GM23338 (cell line): ENCODE data around the gene BAG3. TPM values are rescaled to one million over a fixed set of nuclear protein-coding genes. Genes with fewer than 3 reads are reported as not detected.

Experiments used
- ATAC-seq: fragments of 200-7000 bp; cut with Tn5 transposase; 3 replicates; pipeline ENCODE4 v1.9.1; 2020
- DNase-seq: peaks from one replicate; pipeline ENCODE4 v3.0.0-alpha.2; 2015; ENCODE audit warnings: low spot score
- H2AFZ ChIP-seq: fragments of 200-600 bp; sonication (generic); 2 replicates; pipeline ENCODE4 v1.8.0; 2016; ENCODE audit warnings: antibody characterized with exemption, mild to moderate bottlenecking, moderate library complexity
- H3F3A ChIP-seq: fragments of 200-600 bp; sonication (generic); replicated peaks from 2 replicates; pipeline ENCODE4 v1.8.0; 2017; ENCODE audit warnings: antibody characterized with exemption, mixed run types, low read depth
- H3K27ac ChIP-seq: fragments of 200-600 bp; sonication (generic); 2 replicates; pipeline ENCODE4 v1.6.1; 2016; ENCODE audit warnings: low read depth
- H3K27me3 ChIP-seq: fragments of 200-600 bp; sonication (generic); 2 replicates; pipeline ENCODE4 v1.8.0; 2016; ENCODE audit warnings: mild to moderate bottlenecking, mixed run types, moderate library complexity; ENCODE audit not compliant: insufficient read depth
- H3K36me3 ChIP-seq: fragments of 200-600 bp; sonication (generic); 2 replicates; pipeline ENCODE4 v1.8.0; 2016; ENCODE audit warnings: mild to moderate bottlenecking; ENCODE audit not compliant: insufficient read depth
- H3K4me1 ChIP-seq: fragments of 200-600 bp; sonication (generic); 2 replicates; pipeline ENCODE4 v1.8.0; 2016; ENCODE audit warnings: mild to moderate bottlenecking, moderate library complexity; ENCODE audit not compliant: insufficient read depth
- H3K4me2 ChIP-seq: fragments of 200-600 bp; sonication (generic); 2 replicates; pipeline ENCODE4 v1.7.1; 2017; ENCODE audit warnings: mixed run types
- H3K4me3 ChIP-seq: fragments of 200-600 bp; sonication (generic); 2 replicates; pipeline ENCODE4 v1.6.1; 2016; ENCODE audit warnings: mixed run types
- H3K79me2 ChIP-seq: fragments of 200-600 bp; sonication (generic); replicated peaks from 2 replicates; pipeline ENCODE4 v1.8.0; 2017; ENCODE audit warnings: mild to moderate bottlenecking; ENCODE audit not compliant: insufficient read depth
- H3K9me2 ChIP-seq: fragments of 200-600 bp; sonication (generic); 2 replicates; pipeline ENCODE4 v1.8.0; 2017; ENCODE audit not compliant: insufficient read depth
- H4K20me1 ChIP-seq: fragments of 200-600 bp; sonication (generic); replicated peaks from 2 replicates; pipeline ENCODE4 v1.8.0; 2017; ENCODE audit warnings: mild to moderate bottlenecking; ENCODE audit not compliant: insufficient read depth
- H3K27ac Mint-ChIP-seq: 2 replicates; pipeline ENCODE4 v1.8.0; 2020; ENCODE audit warnings: inconsistent platforms, mild to moderate bottlenecking, moderate library complexity, mixed read lengths
- H3K27me3 Mint-ChIP-seq: 3 replicates; pipeline ENCODE4 v1.8.0; 2022; ENCODE audit warnings: low read depth, mild to moderate bottlenecking, moderate library complexity, mixed read lengths, inconsistent platforms; ENCODE audit not compliant: insufficient read depth, poor library complexity
- H3K36me3 Mint-ChIP-seq: 3 replicates; pipeline ENCODE4 v1.8.0; 2021; ENCODE audit warnings: low read depth, mild to moderate bottlenecking, inconsistent platforms, moderate library complexity, mixed read lengths
- H3K4me1 Mint-ChIP-seq: 3 replicates; pipeline ENCODE4 v1.8.0; 2020; ENCODE audit warnings: mild to moderate bottlenecking, inconsistent platforms, mixed read lengths
- H3K4me3 Mint-ChIP-seq: 3 replicates; pipeline ENCODE4 v1.8.0; 2021; ENCODE audit warnings: moderate library complexity, mild to moderate bottlenecking, inconsistent platforms, mixed read lengths
- H3K9me3 Mint-ChIP-seq: 3 replicates; pipeline ENCODE4 v1.8.0; 2020; ENCODE audit warnings: moderate library complexity, mild to moderate bottlenecking, inconsistent platforms, mixed read lengths
- CTCF ChIP-seq, 2 experiments: fragments of 200-600 bp in 1 of 2; sonication (generic) in 1 of 2; conservative IDR thresholded peaks; 2 replicates each; pipeline versions ENCODE4 v1.5.1 to v1.6.1; 2016 to 2017; ENCODE audit warnings: antibody characterized with exemption in 2 of 2, low read depth in 2 of 2, mild to moderate bottlenecking in 2 of 2, moderate library complexity in 1 of 2
- EZH2 ChIP-seq: fragments of 200-600 bp; sonication (generic); IDR thresholded peaks from one replicate; pipeline ENCODE4 v1.8.0; 2017; ENCODE audit warnings: antibody characterized with exemption, mild to moderate bottlenecking, low read depth; ENCODE audit not compliant: unreplicated experiment
- ZNF114 ChIP-seq: fragments of 250-450 bp; sonication (Bioruptor Pico); IDR thresholded peaks from 2 replicates; pipeline ENCODE4 v1.5.0; 2020; ENCODE audit warnings: mild to moderate bottlenecking, moderate library complexity
- polyA plus RNA-seq: library from polyadenylated mRNA; unstranded; fragments of >200 nt; fragmentation: Nextera tagmentation; extraction: Ambion mirVana; gene quantifications from 2 replicates; pipeline ENCODE4 v1.2.1, GENCODE V29; 2016
- total RNA-seq: library from RNA; depleted of rRNA; stranded (reverse); fragments of >200 nt; shearing (Covaris generic); gene quantifications from 2 replicates; pipeline ENCODE4 v1.2.3, GENCODE V29; 2014
- TF ChIP-seq, protein P1 (sequence below): fragments of 250-450 bp; sonication (Bioruptor Pico); IDR thresholded peaks from 2 replicates; pipeline ENCODE4 v1.5.0; 2020; ENCODE audit warnings: mild to moderate bottlenecking, moderate library complexity

The BAG3 gene
- total and polyA plus RNA-seq, 2 experiments from 2014 or later, result 8.2 to 8.4 TPM

DNA sequence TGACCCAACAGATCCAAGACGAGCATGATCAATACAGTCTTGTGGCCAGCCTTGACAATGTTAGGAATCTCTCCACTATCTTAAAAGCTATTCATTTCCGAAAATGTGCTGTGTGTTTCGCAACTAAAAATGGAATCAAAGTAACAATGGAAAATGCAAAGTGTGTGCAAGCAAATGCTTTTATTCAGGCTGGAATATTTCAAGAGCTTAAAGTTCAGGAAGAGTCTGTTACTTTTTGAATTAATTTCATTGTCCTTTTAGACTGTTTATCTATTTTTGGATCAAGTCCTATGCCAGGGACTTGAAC, 30.1 kb upstream of the BAG3 start:
- no peaks in the 10 kb centered on the region for H3K27me3 ChIP-seq
- H3K4me1 ChIP-seq, result no peaks in the 10 kb centered on the region; the same call in 1 of the 2 replicates
- no peaks in the 10 kb centered on the region for H4K20me1 ChIP-seq
- H3K9me2 ChIP-seq, result no peaks in the 10 kb centered on the region
- Mint-ChIP-seq H3K4me1 (peaks cover 13% of the 10 kb centered on the region), H3K27ac (no peak overlapping the region), H3K36me3 (no peaks in the 10 kb centered on the region), H3K9me3 (no peaks in the 10 kb centered on the region), H3K4me3 (no peak overlapping the region), H3K27me3 (no peaks in the 10 kb centered on the region)
- H3F3A ChIP-seq, result no peaks in the 10 kb centered on the region; the same call in 1 of the 2 replicates
- H3K36me3 ChIP-seq, result no peaks in the 10 kb centered on the region
- ATAC-seq (no peak), DNase-seq (no peak)
- peak overlapping the region; percentile 86 for H2AFZ ChIP-seq
- TF ChIP-seq, protein P1, sequence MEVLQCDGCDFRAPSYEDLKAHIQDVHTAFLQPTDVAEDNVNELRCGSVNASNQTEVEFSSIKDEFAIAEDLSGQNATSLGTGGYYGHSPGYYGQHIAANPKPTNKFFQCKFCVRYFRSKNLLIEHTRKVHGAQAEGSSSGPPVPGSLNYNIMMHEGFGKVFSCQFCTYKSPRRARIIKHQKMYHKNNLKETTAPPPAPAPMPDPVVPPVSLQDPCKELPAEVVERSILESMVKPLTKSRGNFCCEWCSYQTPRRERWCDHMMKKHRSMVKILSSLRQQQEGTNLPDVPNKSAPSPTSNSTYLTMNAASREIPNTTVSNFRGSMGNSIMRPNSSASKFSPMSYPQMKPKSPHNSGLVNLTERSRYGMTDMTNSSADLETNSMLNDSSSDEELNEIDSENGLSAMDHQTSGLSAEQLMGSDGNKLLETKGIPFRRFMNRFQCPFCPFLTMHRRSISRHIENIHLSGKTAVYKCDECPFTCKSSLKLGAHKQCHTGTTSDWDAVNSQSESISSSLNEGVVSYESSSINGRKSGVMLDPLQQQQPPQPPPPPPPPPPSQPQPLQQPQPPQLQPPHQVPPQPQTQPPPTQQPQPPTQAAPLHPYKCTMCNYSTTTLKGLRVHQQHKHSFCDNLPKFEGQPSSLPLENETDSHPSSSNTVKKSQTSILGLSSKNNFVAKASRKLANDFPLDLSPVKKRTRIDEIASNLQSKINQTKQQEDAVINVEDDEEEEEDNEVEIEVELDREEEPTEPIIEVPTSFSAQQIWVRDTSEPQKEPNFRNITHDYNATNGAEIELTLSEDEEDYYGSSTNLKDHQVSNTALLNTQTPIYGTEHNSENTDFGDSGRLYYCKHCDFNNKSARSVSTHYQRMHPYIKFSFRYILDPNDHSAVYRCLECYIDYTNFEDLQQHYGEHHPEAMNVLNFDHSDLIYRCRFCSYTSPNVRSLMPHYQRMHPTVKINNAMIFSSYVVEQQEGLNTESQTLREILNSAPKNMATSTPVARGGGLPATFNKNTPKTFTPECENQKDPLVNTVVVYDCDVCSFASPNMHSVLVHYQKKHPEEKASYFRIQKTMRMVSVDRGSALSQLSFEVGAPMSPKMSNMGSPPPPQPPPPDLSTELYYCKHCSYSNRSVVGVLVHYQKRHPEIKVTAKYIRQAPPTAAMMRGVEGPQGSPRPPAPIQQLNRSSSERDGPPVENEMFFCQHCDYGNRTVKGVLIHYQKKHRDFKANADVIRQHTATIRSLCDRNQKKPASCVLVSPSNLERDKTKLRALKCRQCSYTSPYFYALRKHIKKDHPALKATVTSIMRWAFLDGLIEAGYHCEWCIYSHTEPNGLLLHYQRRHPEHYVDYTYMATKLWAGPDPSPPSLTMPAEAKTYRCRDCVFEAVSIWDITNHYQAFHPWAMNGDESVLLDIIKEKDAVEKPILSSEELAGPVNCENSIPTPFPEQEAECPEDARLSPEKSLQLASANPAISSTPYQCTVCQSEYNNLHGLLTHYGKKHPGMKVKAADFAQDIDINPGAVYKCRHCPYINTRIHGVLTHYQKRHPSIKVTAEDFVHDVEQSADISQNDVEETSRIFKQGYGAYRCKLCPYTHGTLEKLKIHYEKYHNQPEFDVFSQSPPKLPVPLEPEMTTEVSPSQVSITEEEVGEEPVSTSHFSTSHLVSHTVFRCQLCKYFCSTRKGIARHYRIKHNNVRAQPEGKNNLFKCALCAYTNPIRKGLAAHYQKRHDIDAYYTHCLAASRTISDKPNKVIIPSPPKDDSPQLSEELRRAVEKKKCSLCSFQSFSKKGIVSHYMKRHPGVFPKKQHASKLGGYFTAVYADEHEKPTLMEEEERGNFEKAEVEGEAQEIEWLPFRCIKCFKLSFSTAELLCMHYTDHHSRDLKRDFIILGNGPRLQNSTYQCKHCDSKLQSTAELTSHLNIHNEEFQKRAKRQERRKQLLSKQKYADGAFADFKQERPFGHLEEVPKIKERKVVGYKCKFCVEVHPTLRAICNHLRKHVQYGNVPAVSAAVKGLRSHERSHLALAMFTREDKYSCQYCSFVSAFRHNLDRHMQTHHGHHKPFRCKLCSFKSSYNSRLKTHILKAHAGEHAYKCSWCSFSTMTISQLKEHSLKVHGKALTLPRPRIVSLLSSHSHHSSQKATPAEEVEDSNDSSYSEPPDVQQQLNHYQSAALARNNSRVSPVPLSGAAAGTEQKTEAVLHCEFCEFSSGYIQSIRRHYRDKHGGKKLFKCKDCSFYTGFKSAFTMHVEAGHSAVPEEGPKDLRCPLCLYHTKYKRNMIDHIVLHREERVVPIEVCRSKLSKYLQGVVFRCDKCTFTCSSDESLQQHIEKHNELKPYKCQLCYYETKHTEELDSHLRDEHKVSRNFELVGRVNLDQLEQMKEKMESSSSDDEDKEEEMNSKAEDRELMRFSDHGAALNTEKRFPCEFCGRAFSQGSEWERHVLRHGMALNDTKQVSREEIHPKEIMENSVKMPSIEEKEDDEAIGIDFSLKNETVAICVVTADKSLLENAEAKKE (CRISPR knock-in tag), result no peak
- TF ChIP-seq EZH2 (no peak), ZNF114 (CRISPR knock-in tag) (no peak), CTCF (conservative IDR thresholded peaks at IDR 0.05; ENCODE audit: low read depth in 2 of 2) (no peak)
- H3K4me3 ChIP-seq, result no peak overlapping the region
- H3K27ac ChIP-seq, result no peak overlapping the region
- H3K4me2 ChIP-seq, result no peak overlapping the region
- H3K79me2 ChIP-seq, result no peaks in the 10 kb centered on the region
